SK-N-SH treated with all-trans-retinoic acid at 6 μM for 48 hours (cell line): Measurements from ENCODE around the gene SIRT7.

Experiments
- ATAC-seq: fragments of 200-7000 bp; cut with Tn5 transposase; 3 replicates; pipeline ENCODE4 v1.9.1; 2020; ENCODE audit warnings: mild to moderate bottlenecking, moderate library complexity
- ARNTL ChIP-seq: fragments of 450-650 bp; formaldehyde crosslinking; IDR thresholded peaks from 2 replicates; pipeline ENCODE4 v1.5.0; 2020; ENCODE audit warnings: low read depth, mild to moderate bottlenecking, moderate library complexity, borderline replicate concordance
- BACH2 ChIP-seq: fragments of 250-450 bp; sonication (Bioruptor Pico); IDR thresholded peaks from 2 replicates; pipeline ENCODE4 v1.9.0; 2021; ENCODE audit warnings: mild to moderate bottlenecking, borderline replicate concordance
- CREB5 ChIP-seq: fragments of 250-450 bp; sonication (Bioruptor Pico); IDR thresholded peaks from 2 replicates; pipeline ENCODE4 v1.5.1; 2020; ENCODE audit warnings: low read depth, mild to moderate bottlenecking, moderate library complexity
- CSRNP3 ChIP-seq: fragments of 250-450 bp; sonication (Bioruptor Pico); IDR thresholded peaks from 2 replicates; pipeline ENCODE4 v1.5.1; 2021; ENCODE audit warnings: mild to moderate bottlenecking, moderate library complexity
- ISL1 ChIP-seq: fragments of 250-450 bp; sonication (Bioruptor Pico); IDR thresholded peaks from 2 replicates; pipeline ENCODE4 v2.1.2; 2022; ENCODE audit warnings: mild to moderate bottlenecking, moderate library complexity
- OSR1 ChIP-seq: fragments of 250-450 bp; sonication (Bioruptor Pico); IDR thresholded peaks from 2 replicates; pipeline ENCODE4 v1.8.0; 2022; ENCODE audit warnings: moderate library complexity, mild to moderate bottlenecking, inconsistent platforms
- PATZ1 ChIP-seq: fragments of 250-450 bp; sonication (Bioruptor Pico); IDR thresholded peaks from 2 replicates; pipeline ENCODE4 v1.8.0; 2020; ENCODE audit warnings: mild to moderate bottlenecking, moderate library complexity, borderline replicate concordance
- POU6F1 ChIP-seq: fragments of 250-450 bp; sonication (Bioruptor Pico); IDR thresholded peaks from 2 replicates; pipeline ENCODE4 v1.8.0; 2021; ENCODE audit warnings: low read depth, mild to moderate bottlenecking, moderate library complexity, borderline replicate concordance
- RARB ChIP-seq: fragments of 250-450 bp; sonication (Bioruptor Pico); IDR thresholded peaks from 2 replicates; pipeline ENCODE4 v1.8.0; 2021; ENCODE audit warnings: mild to moderate bottlenecking, moderate library complexity
- SNAI2 ChIP-seq: fragments of 250-450 bp; sonication (Bioruptor Pico); IDR thresholded peaks from 2 replicates; pipeline ENCODE4 v1.5.0; 2020; ENCODE audit warnings: mild to moderate bottlenecking, moderate library complexity
- TCF4 ChIP-seq: fragments of 250-450 bp; sonication (Bioruptor Pico); IDR thresholded peaks from 2 replicates; pipeline ENCODE4 v1.8.0; 2021; ENCODE audit warnings: mild to moderate bottlenecking, moderate library complexity, borderline replicate concordance
- TOX ChIP-seq: fragments of 250-450 bp; sonication (Bioruptor Pico); IDR thresholded peaks from 2 replicates; pipeline ENCODE4 v1.8.0; 2021; ENCODE audit warnings: mild to moderate bottlenecking, moderate library complexity, borderline replicate concordance
- TSHZ2 ChIP-seq: fragments of 250-450 bp; sonication (Bioruptor Pico); IDR thresholded peaks from 2 replicates; pipeline ENCODE4 v1.5.0; 2020; ENCODE audit warnings: mild to moderate bottlenecking, moderate library complexity
- ZC3H10 ChIP-seq: fragments of 250-450 bp; sonication (Bioruptor Pico); IDR thresholded peaks from 2 replicates; pipeline ENCODE4 v1.5.1; 2021; ENCODE audit warnings: mild to moderate bottlenecking, moderate library complexity
- ZFP30 ChIP-seq: fragments of 450-650 bp; formaldehyde crosslinking; IDR thresholded peaks from 2 replicates; pipeline ENCODE4 v1.5.0; 2022; ENCODE audit warnings: mild to moderate bottlenecking, moderate library complexity
- ZNF565 ChIP-seq: fragments of 450-650 bp; formaldehyde crosslinking; conservative IDR thresholded peaks from 2 replicates; pipeline ENCODE4 v1.5.0; 2020; ENCODE audit warnings: low read depth, mild to moderate bottlenecking, moderate library complexity
- ZNF70 ChIP-seq: fragments of 450-650 bp; formaldehyde crosslinking; IDR thresholded peaks from 2 replicates; pipeline ENCODE4 v1.5.0; 2020; ENCODE audit warnings: mild to moderate bottlenecking, moderate library complexity
- ZNF8 ChIP-seq: fragments of 450-650 bp; formaldehyde crosslinking; IDR thresholded peaks from 2 replicates; pipeline ENCODE4 v1.5.0; 2020; ENCODE audit warnings: mild to moderate bottlenecking, moderate library complexity

Gene SIRT7

DNA sequence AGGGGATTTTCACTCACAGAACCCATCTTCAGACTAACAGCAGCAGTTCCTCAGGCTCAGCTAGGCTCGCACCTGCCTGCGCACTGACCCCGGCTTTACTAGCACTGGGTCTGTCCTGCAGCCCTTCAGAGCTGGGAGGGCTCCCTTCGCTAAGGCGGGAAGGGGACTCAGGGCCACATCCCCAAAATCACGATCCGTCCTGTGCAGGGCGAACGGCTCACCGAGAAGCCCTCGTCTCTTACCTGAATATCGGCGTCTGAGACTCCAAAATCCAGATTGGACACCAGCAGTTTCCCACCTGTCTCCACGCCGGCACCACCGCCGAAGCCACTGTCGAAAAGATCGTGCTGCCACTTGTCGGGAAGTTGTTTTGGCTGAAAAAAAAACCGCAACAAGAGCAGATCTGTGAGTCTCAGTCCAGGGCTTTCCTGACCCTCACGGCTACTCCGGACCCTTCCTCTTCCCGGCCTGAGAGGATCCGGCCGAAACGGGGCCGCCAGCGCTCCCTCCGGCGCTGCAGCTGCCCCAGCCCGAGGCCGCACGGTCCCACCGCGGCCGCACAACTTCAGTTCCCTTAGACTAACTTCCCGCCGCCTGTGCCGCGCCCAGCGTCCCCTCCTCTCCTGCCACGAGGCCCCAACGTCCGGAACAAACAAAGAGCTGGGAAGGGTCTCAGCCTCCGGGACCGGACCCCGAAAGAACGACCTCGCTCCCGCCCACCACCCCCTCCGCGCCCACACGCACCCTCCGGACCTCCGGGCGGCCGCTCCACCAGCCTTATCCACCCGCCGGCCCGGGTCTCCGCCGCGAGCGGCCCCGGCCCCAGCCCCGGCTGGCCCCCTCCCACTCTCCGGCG, 27.3 kb downstream of the SIRT7 start:
- no peak for TF ChIP-seq ZFP30
- ATAC-seq: no peak

GRCh38 chr17:81889602-81890001, 28.4 kb downstream of the SIRT7 start:
- ATAC-seq: no peak
- TF ChIP-seq ZNF70 (no peak), ARNTL (CRISPR knock-in tag) (no peak), ZNF8 (CRISPR knock-in tag) (no peak), TCF4 (CRISPR knock-in tag) (no peak), PATZ1 (CRISPR knock-in tag) (no peak), SNAI2 (CRISPR knock-in tag) (no peak), CSRNP3 (CRISPR knock-in tag) (no peak), ZNF565 (no peak), CREB5 (no peak)

GRCh38 chr17:81888988-81889595, 28.9 kb downstream of the SIRT7 start:
- TF ChIP-seq POU6F1 (CRISPR knock-in tag): no peak
- TF ChIP-seq RARB (CRISPR knock-in tag): no peak
- no peak for TF ChIP-seq BACH2 (CRISPR knock-in tag)
- TF ChIP-seq ZNF8 (CRISPR knock-in tag): no peak
- no peak for TF ChIP-seq ZC3H10 (CRISPR knock-in tag)
- no peak for TF ChIP-seq TSHZ2 (CRISPR knock-in tag)
- no peak for TF ChIP-seq CSRNP3 (CRISPR knock-in tag)
- no peak for TF ChIP-seq TCF4 (CRISPR knock-in tag)
- no peak for TF ChIP-seq ISL1 (CRISPR knock-in tag)
- no peak for TF ChIP-seq CREB5
- no peak for TF ChIP-seq TOX
- no peak for TF ChIP-seq PATZ1 (CRISPR knock-in tag)
- TF ChIP-seq ZFP30: no peak
- TF ChIP-seq ARNTL (CRISPR knock-in tag): no peak
- TF ChIP-seq OSR1 (CRISPR knock-in tag): no peak
- no peak for ATAC-seq
